SK-N-SH (cell line): Measurements from ENCODE around the gene IFI27L1. TPM values are rescaled to one million over a fixed set of nuclear protein-coding genes. Genes with fewer than 3 reads are reported as not detected.

Experiments used
- CTCF ChIA-PET: fragments of 300-600, 350-600 bp; formaldehyde crosslinking; extraction: SDS; loops from one replicate; lab custom pipeline; 2021; lab: Yijun Ruan, JAX
- POLR2A ChIA-PET: fragments of 350-600 bp; sonication (Branson Sonifier 250); formaldehyde crosslinking; extraction: SDS; loops from one replicate; lab custom pipeline; 2020; ENCODE audit warnings: antibody characterized with exemption, inconsistent platforms; lab: Yijun Ruan, JAX
- DNase-seq: peaks from one replicate; pipeline ENCODE4 v3.0.0; 2012
- H2AFZ ChIP-seq: fragments of 200-600 bp; sonication (generic); 2 replicates; pipeline ENCODE4 v1.8.1; 2016; ENCODE audit warnings: antibody characterized with exemption, mild to moderate bottlenecking, low read depth
- H3F3A ChIP-seq: fragments of 200-600 bp; sonication (generic); replicated peaks from 2 replicates; pipeline ENCODE3; 2016; ENCODE audit warnings: antibody characterized with exemption, mild to moderate bottlenecking; ENCODE audit not compliant: insufficient read depth
- H3K27ac ChIP-seq, 2 experiments: fragments of 200-500 bp in 1 of 2; fragments of 200-600 bp in 1 of 2; sonication (Bioruptor generic) in 1 of 2; sonication (generic), shearing (Covaris generic) in 1 of 2; 2 replicates each; pipeline versions ENCODE4 v1.5.1 to v1.6.1; 2014 to 2016; ENCODE audit warnings: low read depth in 2 of 2, inconsistent platforms in 1 of 2, low read length in 1 of 2, mild to moderate bottlenecking in 1 of 2, mixed read lengths in 1 of 2
- H3K27me3 ChIP-seq: fragments of 200-600 bp; sonication (generic), shearing (Covaris generic); 2 replicates; pipeline ENCODE4 v1.6.1; 2016; ENCODE audit warnings: mixed run types; ENCODE audit not compliant: insufficient read depth
- H3K36me3 ChIP-seq, 2 experiments: fragments of 200-500 bp in 1 of 2; fragments of 200-600 bp in 1 of 2; sonication (Bioruptor generic) in 1 of 2; sonication (generic) in 1 of 2; replicated peaks in 1 of 2; 2 replicates each; pipeline versions ENCODE3 to v1.5.1; 2014 to 2016; ENCODE audit warnings: low read length in 1 of 2, mild to moderate bottlenecking in 1 of 2; ENCODE audit not compliant: insufficient read depth in 2 of 2, control insufficient read depth in 1 of 2
- H3K4me1 ChIP-seq, 2 experiments: fragments of 200-500 bp in 1 of 2; fragments of 200-600 bp in 1 of 2; sonication (Bioruptor generic) in 1 of 2; sonication (generic), shearing (Covaris generic) in 1 of 2; 2 replicates each; pipeline versions ENCODE4 v1.5.1 to v1.6.1; 2014 to 2016; ENCODE audit warnings: low read depth in 1 of 2, low read length in 1 of 2, mixed run types in 1 of 2; ENCODE audit not compliant: insufficient read depth in 2 of 2, control insufficient read depth in 1 of 2
- H3K4me2 ChIP-seq: fragments of 200-600 bp; sonication (generic), shearing (Covaris generic); 2 replicates; pipeline ENCODE4 v1.6.1; 2017; ENCODE audit warnings: mixed run types
- H3K4me3 ChIP-seq, 2 experiments: fragments of 200-500 bp in 1 of 2; fragments of 200-600 bp in 1 of 2; sonication (Bioruptor generic) in 1 of 2; sonication (generic), shearing (Covaris generic) in 1 of 2; 2 replicates each; pipeline versions ENCODE4 v1.5.1 to v1.8.1; 2014 to 2016; ENCODE audit warnings: low read depth in 2 of 2, inconsistent platforms in 1 of 2, low read length in 1 of 2, mild to moderate bottlenecking in 1 of 2, mixed read lengths in 1 of 2, moderate library complexity in 1 of 2
- H3K79me2 ChIP-seq: fragments of 200-600 bp; sonication (generic); 2 replicates; pipeline ENCODE4 v1.8.1; 2017; ENCODE audit warnings: mild to moderate bottlenecking; ENCODE audit not compliant: insufficient read depth
- H3K9ac ChIP-seq: fragments of 200-600 bp; sonication (generic); 2 replicates; pipeline ENCODE4 v1.6.1; 2017; ENCODE audit warnings: mixed run types
- H3K9me2 ChIP-seq: fragments of 200-600 bp; sonication (generic); 2 replicates; pipeline ENCODE4 v1.6.1; 2017; ENCODE audit warnings: mixed run types
- H3K9me3 ChIP-seq: fragments of 200-600 bp; sonication (generic); 2 replicates; pipeline ENCODE4 v1.6.1; 2017; ENCODE audit warnings: mixed run types, mild to moderate bottlenecking, moderate library complexity
- H4K20me1 ChIP-seq: fragments of 200-600 bp; sonication (generic); 2 replicates; pipeline ENCODE4 v1.6.1; 2017; ENCODE audit warnings: mild to moderate bottlenecking, mixed run types; ENCODE audit not compliant: insufficient read depth
- EP300 ChIP-seq, 2 experiments: IDR thresholded peaks; 2 replicates each; pipeline versions ENCODE4 v1.4.0 to v1.6.1; 2012; ENCODE audit warnings: borderline replicate concordance in 1 of 2, low read depth in 1 of 2, low read length in 1 of 2
- FOXJ3 ChIP-seq: sonication (generic); formaldehyde crosslinking; IDR thresholded peaks from 2 replicates; pipeline ENCODE4 v1.5.1; 2020; ENCODE audit warnings: mild to moderate bottlenecking, missing genetic modification reagents
- FOXM1 ChIP-seq: IDR thresholded peaks from 2 replicates; pipeline ENCODE4 v1.4.0; 2012; ENCODE audit warnings: low read depth, mild to moderate bottlenecking
- MAX ChIP-seq: IDR thresholded peaks from 2 replicates; pipeline ENCODE4 v1.4.0; 2012; ENCODE audit warnings: low read depth
- MEF2A ChIP-seq: IDR thresholded peaks from 2 replicates; pipeline ENCODE4 v1.4.0; 2012; ENCODE audit warnings: low read depth, borderline replicate concordance
- NFIC ChIP-seq: IDR thresholded peaks from 2 replicates; pipeline ENCODE4 v1.4.0; 2012; ENCODE audit warnings: borderline replicate concordance
- PBX3 ChIP-seq: IDR thresholded peaks from 2 replicates; pipeline ENCODE4; 2012
- SMC3 ChIP-seq: IDR thresholded peaks from 2 replicates; pipeline ENCODE4 v1.6.1; 2012; ENCODE audit warnings: low read depth, low read length, improper control_type of control experiment
- TEAD4 ChIP-seq: IDR thresholded peaks from 2 replicates; pipeline ENCODE4 v1.4.0; 2012; ENCODE audit warnings: mild to moderate bottlenecking, borderline replicate concordance; ENCODE audit not compliant: insufficient read depth
- YY1 ChIP-seq: IDR thresholded peaks from 2 replicates; pipeline ENCODE4 v1.4.0; 2012; ENCODE audit warnings: low read depth, mild to moderate bottlenecking
- WGBS: methylation state at CpG from one replicate; pipeline ENCODE4 v1.1.6; 2017; ENCODE audit warnings: low lambda C conversion rate; 5-methylcytosine and 5-hydroxymethylcytosine counted together
- polyA plus RNA-seq, 3 experiments: library from polyadenylated mRNA; depleted of rRNA; stranded (reverse); fragments of >200 nt; gene quantifications; 2 replicates each; pipeline ENCODE4 v1.2.3, GENCODE V29; 2012

The IFI27L1 gene
- polyA plus RNA-seq, 1 of the 3 experiments (the other 2 are of a cell fraction), result 35.3 TPM

- 85% methylated on average over 5 of the region's 6 CpGs for WGBS
- Histone ChIP-seq H3K27me3 (no peaks in the 10 kb centered on the region), H3K4me3 (no peak overlapping the region), H3K9me3 (no peaks in the 10 kb centered on the region), H3K9me2 (no peaks in the 10 kb centered on the region), H3K9ac (no peak overlapping the region), H4K20me1 (no peaks in the 10 kb centered on the region), H3K79me2 (no peaks in the 10 kb centered on the region)
- POLR2A ChIA-PET, result no interaction called here
- TF ChIP-seq YY1 (no peak), FOXM1 (no peak), FOXJ3 (CRISPR knock-in tag) (no peak), PBX3 (no peak), SMC3 (no peak), MAX (no peak), EP300 (IDR thresholded peaks at IDR 0.05; ENCODE audit: borderline replicate concordance in 1 of 2, low read depth in 1 of 2, low read length in 1 of 2) (no peak), MEF2A (no peak)
- TF ChIP-seq, all 33 proteins: peak for 0
- DNase-seq, result no peak
- H3K4me1 ChIP-seq, result peaks cover 0 to 35% of the 10 kb centered on the region in 2 experiments; a peak in 1 of 4 replicates
- H2AFZ ChIP-seq, result no peak overlapping the region
- no peak overlapping the region for H3K27ac ChIP-seq
- peaks cover 0 to 2% of the 10 kb centered on the region in 2 experiments for H3K36me3 ChIP-seq
- no peaks in the 10 kb centered on the region for H3F3A ChIP-seq
- CTCF ChIA-PET, result interaction anchor here (2.7 to 3.3 kb wide), 3 partner anchors 20 to 62 kb away, joined by 11 to 14 read pairs (median 12); no protein-coding TSS in a partner anchor
- no peak overlapping the region for H3K4me2 ChIP-seq
Observed at GRCh38 chr14:94112513-94113063, 31.5 kb downstream of the IFI27L1 start.

GRCh38 chr14:94113073-94113472, 32.0 kb downstream of the IFI27L1 start:
- Histone ChIP-seq H3F3A (no peaks in the 10 kb centered on the region), H3K4me3 (no peak overlapping the region), H3K9ac (no peak overlapping the region), H3K36me3 (no peaks in the 10 kb centered on the region), H4K20me1 (no peaks in the 10 kb centered on the region), H3K4me1 (peaks cover 0 to 35% of the 10 kb centered on the region in 2 experiments; a peak in 1 of 4 replicates), H3K27me3 (no peaks in the 10 kb centered on the region), H3K9me3 (no peaks in the 10 kb centered on the region), H3K4me2 (no peak overlapping the region), H3K79me2 (no peaks in the 10 kb centered on the region), H3K27ac (no peak overlapping the region; a peak in 1 of 4 replicates), H2AFZ (no peak overlapping the region), H3K9me2 (no peaks in the 10 kb centered on the region)
- TF ChIP-seq NFIC (no peak), TEAD4 (no peak), EP300 (IDR thresholded peaks at IDR 0.05; ENCODE audit: borderline replicate concordance in 1 of 2, low read depth in 1 of 2, low read length in 1 of 2) (no peak), PBX3 (no peak), SMC3 (no peak)
- no peak for DNase-seq
- WGBS, result 82% methylated on average over 7 of the region's 7 CpGs
- ChIA-PET POLR2A (no interaction called here), CTCF (interaction anchor here (2.7 to 3.3 kb wide), 3 partner anchors 19 to 62 kb away, joined by 11 to 14 read pairs (median 12); no protein-coding TSS in a partner anchor)
